Stimulated activated CD8-positive, alpha-beta memory T cell treated with anti-CD3 and anti-CD28 coated beads, Interleukin-15, amount 100 ng/mL, for 1 hour (primary cell): ENCODE data around the gene U2AF2.
"Not testable (repeated sequence)": the region's sequence is repeated elsewhere in the genome, so short reads cannot be mapped to it uniquely, and the experiment has no call there.

Experiments used
- DNase-seq: peaks from one replicate; pipeline ENCODE4 v3.0.0-alpha.2; 2020; ENCODE audit warnings: low read depth

Gene U2AF2

GRCh38 chr19:55712804-55713631, 58.2 kb downstream of the U2AF2 start:
- no peak for DNase-seq

GRCh38 chr19:55716531-55716930, 61.7 kb downstream of the U2AF2 start:
- DNase-seq = no peak

GRCh38 chr19:55717251-55717650, 62.4 kb downstream of the U2AF2 start:
- no peak for DNase-seq

- DNase-seq = not testable (repeated sequence)
Measured at GRCh38 chr19:55717879-55718711, 63.3 kb downstream of the U2AF2 start.

- no peak for DNase-seq
Measured at GRCh38 chr19:55720214-55720746, 65.4 kb downstream of the U2AF2 start.

- DNase-seq = no peak
Measured at GRCh38 chr19:55720801-55721200, 66.0 kb downstream of the U2AF2 start.

GRCh38 chr19:55723491-55723890, 68.7 kb downstream of the U2AF2 start:
- DNase-seq = no peak
